Neural cell (in vitro differentiated cells): ENCODE measurements around the gene DYRK3. TPM values are rescaled to one million over a fixed set of nuclear protein-coding genes. Genes with fewer than 3 reads are reported as not detected.

Source experiments
- H2AFZ ChIP-seq: fragments of 200-600, 300-800 bp; sonication (generic), shearing (Covaris generic); 2 replicates; pipeline ENCODE4 v1.6.0; 2014; ENCODE audit warnings: low read depth, mild to moderate bottlenecking, antibody characterized with exemption, low read length, moderate library complexity
- H3F3A ChIP-seq: fragments of 200-600 bp; shearing (Covaris generic); 2 replicates; pipeline ENCODE4 v1.6.1; 2016; ENCODE audit warnings: mild to moderate bottlenecking, moderate library complexity, mixed read lengths, antibody characterized with exemption, low read length; ENCODE audit not compliant: insufficient read depth, poor library complexity, severe bottlenecking
- H3K27ac ChIP-seq: fragments of 200-600, 300-800 bp; sonication (generic), shearing (Covaris generic); 2 replicates; pipeline ENCODE4 v1.5.1; 2014; ENCODE audit warnings: mild to moderate bottlenecking, low read length, moderate library complexity
- H3K27me3 ChIP-seq: fragments of 300-800, 200-600 bp; sonication (generic), shearing (Covaris generic); 2 replicates; pipeline ENCODE4 v1.6.0; 2014; ENCODE audit warnings: mild to moderate bottlenecking, low read depth, low read length, moderate library complexity; ENCODE audit not compliant: insufficient read depth
- H3K36me3 ChIP-seq: fragments of 300-800, 200-600 bp; sonication (generic), shearing (Covaris generic); 2 replicates; pipeline ENCODE4 v1.5.1; 2014; ENCODE audit warnings: mild to moderate bottlenecking, antibody characterized with exemption, low read length, moderate library complexity; ENCODE audit not compliant: insufficient read depth
- H3K4me2 ChIP-seq: fragments of 300-800, 200-600 bp; sonication (generic), shearing (Covaris generic); 2 replicates; pipeline ENCODE4 v1.6.0; 2014; ENCODE audit warnings: mild to moderate bottlenecking, low read length
- H3K4me3 ChIP-seq: fragments of 300-800, 200-600 bp; sonication (generic), shearing (Covaris generic); 2 replicates; pipeline ENCODE4 v1.5.1; 2014; ENCODE audit warnings: mild to moderate bottlenecking, low read length, moderate library complexity
- H3K79me2 ChIP-seq: fragments of 200-600 bp; shearing (Covaris generic); replicated peaks from 2 replicates; pipeline ENCODE4 v1.6.0; 2014; ENCODE audit warnings: mild to moderate bottlenecking, low read length, moderate library complexity; ENCODE audit not compliant: insufficient read depth
- H3K9ac ChIP-seq: fragments of 300-800, 200-600 bp; sonication (generic), shearing (Covaris generic); 2 replicates; pipeline ENCODE4 v1.6.1; 2016; ENCODE audit warnings: mild to moderate bottlenecking, low read length, mixed read lengths
- H3K9me2 ChIP-seq: fragments of 200-600 bp; shearing (Covaris generic); 2 replicates; pipeline ENCODE4 v1.6.1; 2016; ENCODE audit warnings: mild to moderate bottlenecking, low read length, mixed read lengths; ENCODE audit not compliant: insufficient read depth
- H3K9me3 ChIP-seq: fragments of 200-600, 300-800 bp; sonication (generic), shearing (Covaris generic); 2 replicates; pipeline ENCODE4 v1.6.1; 2016; ENCODE audit warnings: mild to moderate bottlenecking, mixed run types, low read length, moderate library complexity, mixed read lengths
- H4K20me1 ChIP-seq: fragments of 200-600 bp; shearing (Covaris generic); 2 replicates; pipeline ENCODE4 v1.6.1; 2016; ENCODE audit warnings: mild to moderate bottlenecking, mixed run types; ENCODE audit not compliant: insufficient read depth
- EP300 ChIP-seq: fragments of 450-650 bp; conservative IDR thresholded peaks from 2 replicates; pipeline ENCODE4 v1.6.1; 2014; ENCODE audit warnings: antibody characterized with exemption, mild to moderate bottlenecking, moderate library complexity; ENCODE audit not compliant: poor library complexity, severe bottlenecking
- EZH2 ChIP-seq: fragments of 200-600, 300-800 bp; shearing (Covaris generic), sonication (generic); IDR thresholded peaks from 2 replicates; pipeline ENCODE4 v1.6.1; 2014; ENCODE audit warnings: antibody characterized with exemption, low read length, borderline replicate concordance, mild to moderate bottlenecking; ENCODE audit not compliant: insufficient read depth, poor library complexity, severe bottlenecking
- MXI1 ChIP-seq: fragments of 450-650 bp; conservative IDR thresholded peaks from 2 replicates; pipeline ENCODE4 v1.6.1; 2014; ENCODE audit warnings: antibody characterized with exemption, mild to moderate bottlenecking; ENCODE audit not compliant: poor library complexity, severe bottlenecking
- POLR2AphosphoS5 ChIP-seq: IDR thresholded peaks from 2 replicates; pipeline ENCODE4 v1.6.1; 2012
- RAD21 ChIP-seq: fragments of 450-650 bp; conservative IDR thresholded peaks from 2 replicates; pipeline ENCODE4 v1.6.1; 2014; ENCODE audit warnings: antibody characterized with exemption, mild to moderate bottlenecking, moderate library complexity
- SMC3 ChIP-seq: fragments of 450-650 bp; conservative IDR thresholded peaks from 2 replicates; pipeline ENCODE4 v1.6.1; 2014; ENCODE audit warnings: antibody characterized with exemption, mild to moderate bottlenecking, moderate library complexity; ENCODE audit not compliant: poor library complexity
- TAF1 ChIP-seq: IDR thresholded peaks from 2 replicates; pipeline ENCODE4 v1.6.1; 2012; ENCODE audit warnings: low read depth
- polyA plus RNA-seq: library from polyadenylated mRNA; depleted of rRNA; stranded (reverse); fragments of >200 nt; gene quantifications from 2 replicates; pipeline ENCODE4 v1.2.3, GENCODE V29; 2014
- TF ChIP-seq, protein P1 (sequence below): IDR thresholded peaks from 2 replicates; pipeline ENCODE4 v1.6.1; 2012; ENCODE audit warnings: borderline replicate concordance
- TF ChIP-seq, protein P2 (sequence below): fragments of 450-650 bp; IDR thresholded peaks from 2 replicates; pipeline ENCODE4 v1.5.1; 2014; ENCODE audit warnings: antibody characterized with exemption, mild to moderate bottlenecking, moderate library complexity; ENCODE audit not compliant: poor library complexity, severe bottlenecking

Gene DYRK3
- polyA plus RNA-seq, 1 donor from 2014 or later: 7.5 TPM

DNA sequence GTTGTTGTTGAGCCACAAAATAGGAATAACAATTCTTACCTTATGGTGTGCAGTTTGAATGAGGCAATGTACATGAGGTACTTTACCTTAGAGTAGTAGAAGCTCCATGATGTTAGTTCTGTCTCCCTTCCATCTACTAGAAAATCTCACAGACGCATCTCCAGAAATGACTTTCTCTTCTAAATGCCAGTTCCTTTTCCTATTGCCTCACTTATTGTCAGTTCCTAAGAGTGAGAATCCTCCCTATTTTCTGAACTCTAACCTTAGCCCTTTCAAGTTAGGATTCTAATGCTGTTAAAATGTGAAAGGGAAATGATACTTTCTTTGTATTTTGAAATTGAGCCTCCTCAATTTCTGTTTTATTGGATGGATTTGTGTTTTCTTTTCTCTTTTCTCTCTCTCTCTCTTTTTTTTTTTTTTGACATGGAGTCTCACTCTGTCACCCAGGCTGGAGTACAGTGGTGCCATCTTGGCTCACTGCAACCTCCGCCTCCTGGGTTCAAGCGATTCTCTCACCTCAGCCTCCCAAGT, 30.8 kb downstream of the DYRK3 start:
- Histone ChIP-seq H3K9ac (no peak overlapping the region), H4K20me1 (no peaks in the 10 kb centered on the region), H2AFZ (no peak overlapping the region), H3K4me2 (no peak overlapping the region), H3K4me3 (no peak overlapping the region), H3K27ac (no peak overlapping the region), H3K27me3 (peaks cover 14% of the 10 kb centered on the region), H3K9me3 (no peaks in the 10 kb centered on the region), H3K9me2 (no peaks in the 10 kb centered on the region), H3K36me3 (no peaks in the 10 kb centered on the region), H3F3A (no peaks in the 10 kb centered on the region), H3K79me2 (no peaks in the 10 kb centered on the region)
- TF ChIP-seq EP300 (no peak), RAD21 (no peak), POLR2AphosphoS5 (no peak), MXI1 (no peak), TAF1 (no peak), EZH2 (no peak), SMC3 (no peak)
- TF ChIP-seq, protein P1, sequence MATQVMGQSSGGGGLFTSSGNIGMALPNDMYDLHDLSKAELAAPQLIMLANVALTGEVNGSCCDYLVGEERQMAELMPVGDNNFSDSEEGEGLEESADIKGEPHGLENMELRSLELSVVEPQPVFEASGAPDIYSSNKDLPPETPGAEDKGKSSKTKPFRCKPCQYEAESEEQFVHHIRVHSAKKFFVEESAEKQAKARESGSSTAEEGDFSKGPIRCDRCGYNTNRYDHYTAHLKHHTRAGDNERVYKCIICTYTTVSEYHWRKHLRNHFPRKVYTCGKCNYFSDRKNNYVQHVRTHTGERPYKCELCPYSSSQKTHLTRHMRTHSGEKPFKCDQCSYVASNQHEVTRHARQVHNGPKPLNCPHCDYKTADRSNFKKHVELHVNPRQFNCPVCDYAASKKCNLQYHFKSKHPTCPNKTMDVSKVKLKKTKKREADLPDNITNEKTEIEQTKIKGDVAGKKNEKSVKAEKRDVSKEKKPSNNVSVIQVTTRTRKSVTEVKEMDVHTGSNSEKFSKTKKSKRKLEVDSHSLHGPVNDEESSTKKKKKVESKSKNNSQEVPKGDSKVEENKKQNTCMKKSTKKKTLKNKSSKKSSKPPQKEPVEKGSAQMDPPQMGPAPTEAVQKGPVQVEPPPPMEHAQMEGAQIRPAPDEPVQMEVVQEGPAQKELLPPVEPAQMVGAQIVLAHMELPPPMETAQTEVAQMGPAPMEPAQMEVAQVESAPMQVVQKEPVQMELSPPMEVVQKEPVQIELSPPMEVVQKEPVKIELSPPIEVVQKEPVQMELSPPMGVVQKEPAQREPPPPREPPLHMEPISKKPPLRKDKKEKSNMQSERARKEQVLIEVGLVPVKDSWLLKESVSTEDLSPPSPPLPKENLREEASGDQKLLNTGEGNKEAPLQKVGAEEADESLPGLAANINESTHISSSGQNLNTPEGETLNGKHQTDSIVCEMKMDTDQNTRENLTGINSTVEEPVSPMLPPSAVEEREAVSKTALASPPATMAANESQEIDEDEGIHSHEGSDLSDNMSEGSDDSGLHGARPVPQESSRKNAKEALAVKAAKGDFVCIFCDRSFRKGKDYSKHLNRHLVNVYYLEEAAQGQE: no peak
- TF ChIP-seq, protein P2, sequence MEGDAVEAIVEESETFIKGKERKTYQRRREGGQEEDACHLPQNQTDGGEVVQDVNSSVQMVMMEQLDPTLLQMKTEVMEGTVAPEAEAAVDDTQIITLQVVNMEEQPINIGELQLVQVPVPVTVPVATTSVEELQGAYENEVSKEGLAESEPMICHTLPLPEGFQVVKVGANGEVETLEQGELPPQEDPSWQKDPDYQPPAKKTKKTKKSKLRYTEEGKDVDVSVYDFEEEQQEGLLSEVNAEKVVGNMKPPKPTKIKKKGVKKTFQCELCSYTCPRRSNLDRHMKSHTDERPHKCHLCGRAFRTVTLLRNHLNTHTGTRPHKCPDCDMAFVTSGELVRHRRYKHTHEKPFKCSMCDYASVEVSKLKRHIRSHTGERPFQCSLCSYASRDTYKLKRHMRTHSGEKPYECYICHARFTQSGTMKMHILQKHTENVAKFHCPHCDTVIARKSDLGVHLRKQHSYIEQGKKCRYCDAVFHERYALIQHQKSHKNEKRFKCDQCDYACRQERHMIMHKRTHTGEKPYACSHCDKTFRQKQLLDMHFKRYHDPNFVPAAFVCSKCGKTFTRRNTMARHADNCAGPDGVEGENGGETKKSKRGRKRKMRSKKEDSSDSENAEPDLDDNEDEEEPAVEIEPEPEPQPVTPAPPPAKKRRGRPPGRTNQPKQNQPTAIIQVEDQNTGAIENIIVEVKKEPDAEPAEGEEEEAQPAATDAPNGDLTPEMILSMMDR: no peak

DNA sequence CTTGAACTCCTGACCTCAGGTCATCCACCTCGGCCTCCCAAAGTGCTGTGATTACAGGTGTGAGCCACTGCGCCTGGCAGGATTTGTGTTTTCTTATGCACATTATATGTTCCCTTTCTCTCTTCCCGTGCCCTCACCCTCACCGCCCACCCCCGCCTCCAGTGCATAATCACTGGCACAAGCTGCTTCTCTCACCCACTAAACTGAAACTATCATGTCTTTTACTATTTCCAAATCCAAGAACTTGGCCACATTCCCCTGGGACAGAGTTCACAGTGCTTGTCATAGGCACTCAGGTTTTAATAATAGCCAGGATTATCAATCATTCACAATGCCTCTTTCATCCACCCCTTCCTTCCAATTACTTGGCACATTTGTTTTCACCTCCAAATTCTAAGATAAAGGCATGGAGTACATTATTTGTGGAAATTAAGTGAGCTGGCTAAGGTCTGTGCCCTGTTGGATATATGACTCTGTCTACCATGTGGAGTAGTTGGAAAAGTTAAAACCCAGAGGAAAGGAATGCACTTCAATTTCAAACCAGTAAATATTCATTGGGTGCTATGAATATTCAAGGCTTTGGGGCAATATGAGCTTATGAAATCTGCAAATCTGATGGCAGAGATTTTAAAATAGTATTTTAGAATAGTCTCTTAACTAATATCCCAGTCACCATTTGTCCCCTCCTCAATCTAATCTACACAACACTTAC, 31.8 kb downstream of the DYRK3 start:
- H3K4me2 ChIP-seq: no peak overlapping the region
- no peaks in the 10 kb centered on the region for H4K20me1 ChIP-seq
- H3F3A ChIP-seq: no peaks in the 10 kb centered on the region
- H3K27ac ChIP-seq: no peak overlapping the region
- H2AFZ ChIP-seq: no peak overlapping the region
- peaks cover 14% of the 10 kb centered on the region for H3K27me3 ChIP-seq
- H3K36me3 ChIP-seq: no peaks in the 10 kb centered on the region
- H3K79me2 ChIP-seq: no peaks in the 10 kb centered on the region
- H3K9me2 ChIP-seq: no peaks in the 10 kb centered on the region
- H3K9me3 ChIP-seq: no peaks in the 10 kb centered on the region
- no peak overlapping the region for H3K4me3 ChIP-seq
- TF ChIP-seq TAF1 (no peak), POLR2AphosphoS5 (no peak), RAD21 (no peak), MXI1 (no peak), EP300 (no peak), SMC3 (no peak), EZH2 (no peak)
- TF ChIP-seq, protein P1: no peak
- TF ChIP-seq, protein P2: no peak
- no peak overlapping the region for H3K9ac ChIP-seq
